RWPE2 (cell line): ENCODE results near the gene THBS1.

Experiments
- ATAC-seq: fragments of 200-7000 bp; cut with Tn5 transposase; 3 replicates; pipeline ENCODE4 v1.9.1; 2021; ENCODE audit warnings: low read depth
- DNase-seq: peaks from one replicate; pipeline ENCODE4 v3.0.0-alpha.2; 2020; ENCODE audit warnings: low spot score
- H3K27ac ChIP-seq: fragments of 450-650 bp; 2 replicates; pipeline ENCODE4 v1.5.1; 2017; ENCODE audit warnings: mild to moderate bottlenecking; ENCODE audit not compliant: poor library complexity, severe bottlenecking
- H3K27me3 ChIP-seq: fragments of 250-450 bp; sonication (Bioruptor Pico); 2 replicates; pipeline ENCODE4 v1.5.1; 2021; ENCODE audit warnings: mild to moderate bottlenecking, moderate library complexity; ENCODE audit not compliant: insufficient read depth, poor library complexity, severe bottlenecking
- H3K36me3 ChIP-seq: fragments of 250-450 bp; sonication (Bioruptor Pico); 2 replicates; pipeline ENCODE4 v1.5.1; 2020; ENCODE audit warnings: low read depth, mild to moderate bottlenecking, moderate library complexity
- H3K4me1 ChIP-seq: fragments of 250-450 bp; sonication (Bioruptor Pico); 2 replicates; pipeline ENCODE4 v1.5.1; 2021; ENCODE audit warnings: mild to moderate bottlenecking, moderate library complexity; ENCODE audit not compliant: insufficient read depth, poor library complexity, severe bottlenecking
- H3K4me3 ChIP-seq: fragments of 250-450 bp; sonication (Bioruptor Pico); 2 replicates; pipeline ENCODE4 v1.5.1; 2021; ENCODE audit warnings: mild to moderate bottlenecking, moderate library complexity; ENCODE audit not compliant: severe bottlenecking
- H3K9me3 ChIP-seq: fragments of 250-450 bp; sonication (Bioruptor Pico); 2 replicates; pipeline ENCODE4 v1.5.1; 2021; ENCODE audit warnings: mild to moderate bottlenecking, moderate library complexity; ENCODE audit not compliant: severe bottlenecking
- TF ChIP-seq, protein P1 (sequence below): fragments of 450-650 bp; IDR thresholded peaks from one replicate; pipeline ENCODE4 v1.5.1; 2017; ENCODE audit warnings: mild to moderate bottlenecking, moderate library complexity; ENCODE audit not compliant: poor library complexity, severe bottlenecking

THBS1 gene

DNA sequence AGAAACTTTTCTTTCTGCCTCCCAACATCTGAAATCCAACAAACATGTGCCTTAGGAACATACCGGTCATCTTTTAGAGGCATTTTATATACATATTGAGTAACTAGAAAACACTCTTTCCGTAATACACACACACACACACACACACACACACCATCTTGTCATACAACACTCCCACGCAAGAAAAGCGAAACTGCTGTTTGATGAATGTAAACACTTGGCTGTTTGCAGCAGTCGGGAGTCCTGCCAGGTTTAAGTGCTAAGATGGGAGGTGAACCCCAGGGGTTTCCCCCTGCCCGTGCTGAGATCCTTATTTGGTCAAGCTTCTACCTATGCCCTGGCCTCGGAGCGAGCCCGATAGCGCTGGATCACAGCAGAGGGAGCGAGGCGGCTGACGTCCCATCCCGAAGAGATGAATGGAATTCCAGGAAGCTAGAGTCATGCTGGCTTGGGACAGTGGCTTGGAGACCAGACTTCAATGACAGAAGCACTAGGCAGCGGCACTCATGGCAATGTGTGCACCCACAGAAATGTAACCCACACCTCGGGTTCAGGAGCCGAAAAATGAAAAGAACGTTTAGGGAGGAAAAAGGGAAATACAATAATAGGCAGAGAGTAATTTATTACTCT lies 1.3 kb upstream of the THBS1 start:
- DNase-seq = peak; percentile 97
- Histone ChIP-seq H3K4me3 (peak overlapping the region; percentile 68), H3K36me3 (peaks cover 37% of the 10 kb centered on the region), H3K9me3 (no peaks in the 10 kb centered on the region), H3K27ac (peak overlapping the region; percentile 95), H3K4me1 (peaks cover 15% of the 10 kb centered on the region), H3K27me3 (no peaks in the 10 kb centered on the region)
- TF ChIP-seq, protein P1, sequence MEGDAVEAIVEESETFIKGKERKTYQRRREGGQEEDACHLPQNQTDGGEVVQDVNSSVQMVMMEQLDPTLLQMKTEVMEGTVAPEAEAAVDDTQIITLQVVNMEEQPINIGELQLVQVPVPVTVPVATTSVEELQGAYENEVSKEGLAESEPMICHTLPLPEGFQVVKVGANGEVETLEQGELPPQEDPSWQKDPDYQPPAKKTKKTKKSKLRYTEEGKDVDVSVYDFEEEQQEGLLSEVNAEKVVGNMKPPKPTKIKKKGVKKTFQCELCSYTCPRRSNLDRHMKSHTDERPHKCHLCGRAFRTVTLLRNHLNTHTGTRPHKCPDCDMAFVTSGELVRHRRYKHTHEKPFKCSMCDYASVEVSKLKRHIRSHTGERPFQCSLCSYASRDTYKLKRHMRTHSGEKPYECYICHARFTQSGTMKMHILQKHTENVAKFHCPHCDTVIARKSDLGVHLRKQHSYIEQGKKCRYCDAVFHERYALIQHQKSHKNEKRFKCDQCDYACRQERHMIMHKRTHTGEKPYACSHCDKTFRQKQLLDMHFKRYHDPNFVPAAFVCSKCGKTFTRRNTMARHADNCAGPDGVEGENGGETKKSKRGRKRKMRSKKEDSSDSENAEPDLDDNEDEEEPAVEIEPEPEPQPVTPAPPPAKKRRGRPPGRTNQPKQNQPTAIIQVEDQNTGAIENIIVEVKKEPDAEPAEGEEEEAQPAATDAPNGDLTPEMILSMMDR = no peak
- peak; percentile 59 for ATAC-seq

DNA sequence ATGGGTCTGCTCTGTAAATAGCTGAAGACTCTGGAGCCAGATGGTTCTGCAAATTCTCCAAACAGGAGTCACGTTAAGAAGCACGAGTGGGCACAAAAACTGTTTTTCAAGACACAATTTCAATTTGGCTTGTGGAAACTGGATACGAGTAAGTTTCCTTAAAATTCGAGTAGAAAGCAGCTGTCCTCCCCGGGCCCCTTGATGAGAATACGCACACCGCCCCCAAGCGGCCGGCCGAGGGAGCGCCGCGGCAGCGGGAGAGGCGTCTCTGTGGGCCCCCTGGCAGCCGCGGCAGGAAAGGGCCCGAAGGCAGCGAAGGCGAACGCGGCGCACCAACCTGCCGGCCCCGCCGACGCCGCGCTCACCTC lies 778 bp upstream of the THBS1 start:
- ATAC-seq (peak; percentile 36), DNase-seq (peak; percentile 93)
- Histone ChIP-seq H3K36me3 (peaks cover 42% of the 10 kb centered on the region), H3K4me1 (peaks cover 20% of the 10 kb centered on the region), H3K4me3 (peak overlapping the region; percentile 68), H3K27ac (peak overlapping the region; percentile 95), H3K27me3 (no peaks in the 10 kb centered on the region), H3K9me3 (no peaks in the 10 kb centered on the region)
- TF ChIP-seq, protein P1 = peak; percentile 100

DNA sequence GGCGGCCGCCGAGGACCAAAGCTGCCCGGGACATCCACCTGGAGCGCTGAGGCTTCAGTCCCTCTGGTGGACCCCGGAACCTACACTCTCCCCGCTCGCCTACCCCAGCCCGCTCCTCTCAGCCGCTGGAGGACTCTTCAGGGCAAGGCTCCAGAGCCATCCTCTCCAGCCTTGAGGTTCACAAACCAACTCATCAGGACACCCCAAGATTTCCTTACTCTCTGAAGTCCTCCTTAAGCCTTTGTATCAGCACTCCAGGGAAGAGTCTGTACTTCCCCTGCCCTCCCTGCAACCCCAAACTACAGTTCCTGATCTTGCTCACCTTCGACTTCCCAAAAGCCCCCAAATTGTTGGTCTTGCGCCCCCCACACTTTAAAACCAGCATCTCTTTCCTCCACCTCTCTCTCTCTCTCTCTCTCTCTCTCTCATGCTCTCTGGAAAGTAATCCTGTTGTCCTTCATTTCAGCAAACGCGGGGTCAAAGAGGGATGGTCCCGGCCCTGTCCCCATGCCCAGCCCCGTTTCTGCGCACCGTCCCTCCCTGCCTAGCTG lies 438 bp downstream of the THBS1 start:
- DNase-seq (no peak), ATAC-seq (no peak)
- no peaks in the 10 kb centered on the region for H3K27me3 ChIP-seq
- peak overlapping the region; percentile 68 for H3K4me3 ChIP-seq
- H3K27ac ChIP-seq = peak overlapping the region; percentile 95
- H3K36me3 ChIP-seq = peaks cover 54% of the 10 kb centered on the region
- TF ChIP-seq, protein P1 = no peak
- H3K4me1 ChIP-seq = peaks cover 20% of the 10 kb centered on the region
- H3K9me3 ChIP-seq = no peaks in the 10 kb centered on the region

DNA sequence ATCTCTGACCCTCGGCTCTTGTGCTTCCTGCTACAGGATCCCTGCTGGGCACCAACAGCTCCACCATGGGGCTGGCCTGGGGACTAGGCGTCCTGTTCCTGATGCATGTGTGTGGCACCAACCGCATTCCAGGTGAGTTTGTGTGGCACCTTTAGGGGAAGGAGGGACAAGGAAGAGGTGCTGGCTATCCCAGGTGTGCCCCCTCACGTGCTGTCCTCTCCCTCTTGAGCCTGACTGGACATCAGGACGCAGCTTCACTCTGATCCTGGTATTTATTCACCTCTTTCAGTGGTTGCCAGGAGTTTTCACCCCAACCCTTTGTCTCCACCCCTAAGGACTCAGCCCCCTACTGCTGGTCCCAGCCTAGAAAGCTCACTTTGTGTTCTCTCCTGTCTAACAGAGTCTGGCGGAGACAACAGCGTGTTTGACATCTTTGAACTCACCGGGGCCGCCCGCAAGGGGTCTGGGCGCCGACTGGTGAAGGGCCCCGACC lies 960 bp downstream of the THBS1 start:
- Histone ChIP-seq H3K4me1 (peaks cover 20% of the 10 kb centered on the region), H3K27me3 (no peaks in the 10 kb centered on the region), H3K27ac (peak overlapping the region; percentile 95), H3K4me3 (peak overlapping the region; percentile 68), H3K36me3 (peaks cover 59% of the 10 kb centered on the region), H3K9me3 (no peaks in the 10 kb centered on the region)
- TF ChIP-seq, protein P1 = peak; percentile 44
- ATAC-seq (no peak), DNase-seq (no peak)
